Pons (tissue), 1 donor: ENCODE results near the gene ZFP3.
"Not testable (repeated sequence)": the region's sequence is repeated elsewhere in the genome, so short reads cannot be mapped to it uniquely, and the experiment has no call there.

ENCODE experiments used
- DNase-seq: peaks from one replicate; pipeline ENCODE4 v3.0.0-alpha.2; 2016; ENCODE audit warnings: low spot score

ZFP3 gene

DNA sequence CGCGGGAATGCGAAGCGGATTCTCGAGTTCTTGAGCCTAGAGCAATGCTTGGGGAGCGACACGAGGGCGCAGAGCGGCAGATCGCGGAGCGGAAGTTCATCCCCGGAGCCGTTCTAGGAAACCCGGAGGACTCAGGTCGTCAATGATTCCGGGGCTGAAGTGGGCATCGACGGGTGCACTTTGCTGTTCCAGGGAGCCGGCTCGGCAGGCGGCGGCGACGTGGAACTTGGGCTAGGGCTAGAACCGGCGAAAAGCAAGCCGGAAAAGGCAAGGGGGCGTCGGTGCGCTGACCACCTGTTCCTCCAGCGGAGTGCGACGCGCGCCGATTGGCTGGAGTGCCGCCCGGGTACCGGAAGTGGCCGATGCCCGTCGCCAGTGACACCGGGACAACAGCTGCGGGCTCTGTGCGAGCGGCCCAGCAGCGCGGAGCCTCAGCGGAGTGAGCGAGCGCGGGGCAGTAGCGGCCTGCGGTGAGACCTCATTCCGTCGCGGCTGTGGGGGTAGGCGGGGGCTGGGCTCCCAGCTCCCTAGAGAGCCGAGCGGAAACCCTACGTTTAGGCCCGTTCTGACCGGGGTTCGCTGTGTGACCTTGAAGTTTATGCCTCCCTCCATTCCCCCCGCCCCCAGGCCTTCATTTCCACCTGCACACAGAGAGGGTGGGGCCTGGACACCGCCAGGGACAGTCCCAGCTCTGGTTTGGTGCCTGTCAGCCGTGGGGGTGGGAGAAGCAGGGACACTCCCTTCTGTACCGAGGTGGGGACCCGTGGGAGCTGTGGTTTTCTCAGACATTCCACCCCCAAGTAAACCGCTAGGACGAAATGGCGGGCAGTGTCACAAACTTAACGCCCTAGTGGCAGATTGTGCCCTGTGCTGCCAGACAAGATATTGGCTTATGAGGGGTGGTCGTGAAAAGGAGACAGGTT lies at the start of gene ZFP3:
Gene ZFP3 (plus strand): TSS at position 362 of the 923 bp plus-strand sequence. CDS start 13,038 bp downstream, outside the sequence.
- DNase-seq = peak; percentile 68

DNA sequence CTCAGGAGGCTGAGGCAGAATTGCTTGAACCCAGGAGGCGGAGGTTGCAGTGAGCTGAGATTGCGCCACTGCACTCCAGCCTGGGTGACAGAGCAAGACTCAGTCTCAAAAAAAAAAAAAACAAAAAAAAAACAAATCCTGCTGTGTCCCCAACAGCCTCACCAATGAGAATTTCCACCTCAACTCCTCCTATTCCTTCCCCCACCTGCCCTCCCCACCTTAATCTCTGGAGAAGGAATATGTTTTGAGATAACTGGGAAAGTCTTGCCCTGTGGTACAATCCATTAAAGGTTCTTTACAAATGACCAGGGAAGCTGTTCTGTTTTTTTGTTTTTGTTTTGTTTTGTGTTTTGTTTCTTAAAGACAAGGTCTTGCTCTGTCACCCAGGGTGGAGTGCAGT lies 48.1 kb upstream of the ZFP3 start:
- not testable (repeated sequence) for DNase-seq

DNA sequence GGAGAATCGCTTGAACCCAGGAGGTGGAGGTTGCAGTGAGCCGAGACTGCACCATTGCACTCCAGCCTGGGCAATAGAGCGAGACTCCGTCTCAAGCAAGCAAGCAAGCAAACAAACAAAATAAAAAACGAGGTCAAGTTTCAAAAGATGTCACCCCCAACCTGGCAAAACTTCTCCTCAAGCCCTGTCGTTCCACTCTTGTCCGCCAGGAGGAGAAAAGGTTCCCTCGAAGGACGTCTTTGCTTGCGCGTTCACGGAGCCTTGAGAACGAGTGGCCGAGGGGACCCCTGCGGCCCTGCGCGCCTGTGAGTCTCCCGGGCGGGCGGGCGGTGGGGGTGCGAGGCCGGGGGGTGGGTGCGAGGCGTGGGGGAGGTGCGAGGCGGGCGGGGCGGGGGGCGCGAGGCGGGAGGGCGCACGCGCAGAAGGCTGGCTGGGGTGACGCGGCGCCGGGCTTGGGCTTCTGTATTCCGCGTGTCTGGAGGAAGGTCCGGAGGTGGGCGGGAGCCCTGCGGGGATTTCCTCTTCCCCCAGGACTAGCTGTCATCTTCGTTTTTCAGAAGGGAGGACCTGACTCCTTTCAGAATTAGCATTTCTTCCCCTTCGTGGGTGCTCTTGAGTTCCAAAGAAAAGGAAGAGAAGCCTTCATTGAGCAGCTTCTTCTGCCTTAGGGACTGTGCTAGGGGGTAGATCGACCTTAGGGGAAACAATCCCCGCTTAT lies 46.7 kb upstream of the ZFP3 start:
- DNase-seq = peak; percentile 73

DNA sequence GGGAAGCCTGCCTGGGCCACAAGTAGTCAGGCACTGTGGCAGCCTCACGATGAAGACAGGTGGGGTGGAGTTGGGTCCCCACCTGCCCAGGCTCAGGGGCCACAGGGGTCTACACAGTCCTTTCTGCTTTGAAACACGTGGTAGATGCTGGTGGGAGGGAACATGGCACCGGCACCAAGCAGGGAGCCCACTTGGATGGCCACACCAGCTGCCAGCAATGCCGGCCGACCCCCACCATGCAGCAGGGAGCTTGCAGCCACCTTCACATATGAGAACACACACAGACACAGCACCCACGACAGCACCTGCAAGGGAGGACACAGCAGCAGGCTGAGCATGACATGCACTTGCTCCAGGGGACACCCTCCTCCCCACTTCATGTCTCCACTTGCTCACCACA lies 45.4 kb upstream of the ZFP3 start:
- DNase-seq = no peak

DNA sequence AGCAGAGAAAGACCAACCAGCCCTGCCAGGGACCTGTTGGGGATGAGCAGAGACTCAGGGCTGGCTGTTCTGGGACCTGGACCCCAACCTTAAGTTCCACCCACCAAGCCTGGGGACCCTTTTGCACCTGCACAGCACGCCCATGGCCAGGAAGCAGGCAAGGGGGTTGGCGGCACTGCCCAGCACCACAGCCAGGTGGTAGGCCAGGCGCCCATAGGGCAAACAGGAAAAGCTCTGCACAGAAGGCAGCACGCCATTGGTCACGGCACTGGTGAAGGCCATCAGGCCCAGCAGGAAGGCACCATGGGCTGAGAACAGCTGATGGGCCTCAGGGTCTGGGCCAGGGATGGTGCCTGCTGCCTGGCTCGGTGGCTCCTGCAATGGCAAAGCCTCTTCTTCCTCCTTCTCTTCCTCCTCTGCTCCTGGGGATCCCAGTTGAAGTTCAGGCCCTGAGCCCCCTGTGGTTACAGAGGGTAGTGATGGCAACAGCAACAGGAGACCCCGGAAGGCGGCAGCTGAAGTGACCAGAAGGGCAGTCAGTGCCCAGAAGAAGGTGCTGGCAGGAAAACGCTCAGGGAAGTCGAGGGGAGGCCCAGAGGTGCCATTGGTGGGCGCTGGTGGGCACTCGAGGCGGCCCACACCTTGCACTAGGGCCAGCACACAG lies 44.8 kb upstream of the ZFP3 start:
- no peak for DNase-seq

DNA sequence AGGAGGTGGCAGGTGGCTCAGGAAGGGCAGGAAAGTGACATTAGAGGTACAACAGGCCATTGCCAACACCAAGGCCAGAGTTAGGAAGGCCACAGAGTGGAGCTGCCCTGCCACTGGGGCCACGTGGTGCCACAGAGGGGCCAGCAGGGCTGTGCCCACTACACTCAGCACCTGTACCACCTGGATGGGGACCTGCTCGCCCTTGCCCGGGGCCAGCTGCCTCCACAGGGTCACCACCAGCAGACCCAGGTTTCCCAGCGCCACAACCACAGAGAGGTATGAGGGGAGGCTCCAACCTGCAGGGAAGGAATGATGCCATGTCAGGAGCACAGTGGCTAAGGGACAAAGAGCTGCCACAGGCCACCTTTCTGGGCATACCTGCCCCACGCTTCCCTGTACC lies 44.2 kb upstream of the ZFP3 start:
- no peak for DNase-seq

DNA sequence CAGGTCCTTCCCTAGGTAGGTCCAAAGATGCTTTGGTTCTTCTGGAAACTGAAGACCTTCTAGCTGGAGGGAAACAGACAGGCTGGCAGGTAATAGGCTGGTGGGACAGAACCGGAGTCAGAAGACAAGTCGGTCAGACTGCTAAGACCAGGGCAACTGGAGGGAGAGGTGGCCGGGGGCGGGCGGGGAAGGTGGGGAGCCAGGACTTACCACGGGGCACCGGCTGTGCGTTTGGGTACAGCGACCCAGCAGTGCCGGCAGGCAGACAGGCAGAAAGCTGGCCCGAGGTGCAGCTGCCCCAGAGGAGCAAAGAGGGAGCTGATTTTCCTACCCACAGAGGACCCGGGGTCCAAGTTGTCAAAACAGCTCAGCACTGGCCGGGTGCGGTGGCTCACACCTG lies 43.6 kb upstream of the ZFP3 start:
- DNase-seq = no peak

DNA sequence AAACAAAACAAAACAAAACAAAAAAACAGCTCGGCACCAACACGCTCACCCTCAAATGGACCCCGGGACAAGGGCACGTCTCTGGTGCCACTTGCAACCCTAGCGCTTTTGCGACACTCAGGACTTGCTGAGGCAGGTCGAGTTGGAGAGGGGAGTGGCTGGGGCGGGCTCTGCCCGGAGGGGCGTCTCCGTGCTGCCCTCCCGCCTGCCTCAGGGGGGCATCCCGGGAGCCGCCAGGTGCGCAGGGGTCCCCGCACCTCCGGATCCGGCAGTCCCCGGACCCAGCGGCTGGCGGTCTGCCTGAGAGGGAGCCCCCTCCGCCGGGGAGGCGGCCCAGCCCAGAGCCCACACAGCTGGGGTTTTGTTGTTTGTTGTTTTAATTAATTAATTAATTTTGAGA lies 43.0 kb upstream of the ZFP3 start, which contains the start of gene SLC52A1:
Gene SLC52A1 (minus strand): TSS at position 112 of the 400 bp plus-strand sequence. CDS start 820 bp downstream, outside the sequence.
- DNase-seq = no peak

DNA sequence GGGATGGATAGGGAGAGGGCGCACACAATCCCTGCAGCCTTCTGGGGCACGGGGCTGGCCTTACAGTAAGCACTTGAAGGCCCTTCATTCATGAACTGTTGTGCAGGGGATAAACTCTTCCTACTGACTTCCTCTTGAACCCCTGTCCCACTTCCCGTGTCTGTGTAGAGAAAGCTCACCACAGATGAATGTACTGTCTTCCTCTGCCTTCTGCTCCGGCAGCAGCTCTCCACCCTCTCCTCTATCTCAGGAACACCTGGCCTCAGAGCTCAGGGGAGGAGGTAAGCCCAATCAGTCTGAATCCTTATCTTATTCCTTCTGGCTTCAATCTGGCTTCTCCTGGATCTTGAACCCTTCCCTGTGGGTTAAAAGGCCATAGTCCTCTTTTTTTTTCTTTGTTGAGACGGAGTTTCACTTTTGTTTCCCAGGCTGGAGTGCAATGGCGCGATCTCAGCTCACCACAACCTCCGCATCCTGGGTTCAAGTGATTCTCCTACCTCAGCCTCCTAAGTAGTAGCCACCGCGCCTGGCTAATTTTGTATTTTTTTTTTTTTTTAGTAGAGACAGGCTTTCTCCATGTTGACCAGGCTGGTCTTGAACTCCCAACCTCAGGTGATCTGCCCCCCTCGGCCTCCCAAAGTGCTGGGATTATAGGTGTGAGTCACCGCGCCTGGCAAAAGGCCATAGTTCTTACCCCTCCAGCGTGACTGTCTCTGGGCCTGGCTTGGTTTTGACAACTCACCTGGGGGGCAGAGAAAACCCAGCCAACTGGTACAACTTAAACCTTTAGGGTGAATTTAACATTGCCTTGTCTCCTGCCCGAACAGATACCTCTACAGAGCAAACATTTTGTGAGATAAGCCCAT lies 35.9 kb upstream of the ZFP3 start:
- no peak for DNase-seq

DNA sequence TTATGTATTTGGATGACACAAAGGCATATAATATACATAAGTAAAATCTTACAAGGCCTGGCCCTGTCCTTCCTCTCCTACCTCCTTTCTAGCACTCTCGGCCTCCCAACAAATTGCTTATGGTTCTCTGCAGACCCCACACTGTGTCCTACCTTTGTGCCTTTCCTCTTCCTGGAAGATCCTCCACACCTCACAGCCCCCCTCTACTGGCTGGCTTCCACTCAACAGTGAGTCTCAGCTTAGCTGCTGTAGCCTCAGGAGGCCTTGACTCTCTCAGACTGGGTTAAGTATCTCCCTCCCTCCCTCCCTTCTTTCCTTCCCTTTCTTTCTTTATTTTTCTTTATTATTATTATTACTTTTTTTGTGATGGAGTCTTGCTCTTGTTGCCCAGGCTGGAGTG lies 34.7 kb upstream of the ZFP3 start:
- DNase-seq = no peak

DNA sequence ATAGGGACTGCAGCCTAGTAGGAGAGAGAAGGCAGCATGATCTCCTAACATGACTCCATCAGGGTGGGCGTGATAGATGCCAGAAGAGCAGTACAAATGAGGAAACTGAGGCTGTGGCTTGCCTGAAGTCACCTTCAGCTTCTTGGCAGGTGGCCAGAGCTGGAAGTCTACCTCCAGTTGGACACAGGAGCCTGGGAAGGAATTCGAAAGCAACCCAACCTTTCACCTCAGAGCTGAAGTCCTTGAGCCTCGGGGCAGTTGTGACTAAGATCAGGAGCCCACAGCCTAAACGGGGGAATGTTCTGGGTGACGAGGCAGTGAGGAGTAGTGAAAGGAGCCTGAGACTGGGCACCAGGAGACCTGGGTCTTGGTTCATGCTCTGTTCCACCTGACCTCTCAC lies 33.6 kb upstream of the ZFP3 start:
- DNase-seq = no peak

DNA sequence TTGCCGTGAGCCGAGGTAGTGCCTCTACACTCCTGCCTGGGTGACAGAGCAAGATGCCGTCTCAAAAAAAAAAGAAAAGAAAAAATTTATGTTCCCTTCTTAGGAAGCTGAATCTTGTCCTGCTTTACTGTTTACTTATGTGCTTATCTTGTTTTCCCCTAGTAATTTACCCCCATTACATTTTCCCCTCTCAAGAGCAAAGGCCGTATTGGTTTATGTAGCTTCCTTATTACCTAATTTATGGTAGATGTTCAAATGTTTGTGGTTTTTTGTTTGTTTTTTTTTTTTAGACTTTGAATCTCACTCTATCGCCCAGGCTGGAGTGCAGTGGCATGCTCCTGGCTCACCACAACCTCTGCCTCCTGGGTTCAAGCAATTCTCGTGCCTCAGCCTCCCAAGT lies 32.8 kb upstream of the ZFP3 start:
- DNase-seq = no peak

DNA sequence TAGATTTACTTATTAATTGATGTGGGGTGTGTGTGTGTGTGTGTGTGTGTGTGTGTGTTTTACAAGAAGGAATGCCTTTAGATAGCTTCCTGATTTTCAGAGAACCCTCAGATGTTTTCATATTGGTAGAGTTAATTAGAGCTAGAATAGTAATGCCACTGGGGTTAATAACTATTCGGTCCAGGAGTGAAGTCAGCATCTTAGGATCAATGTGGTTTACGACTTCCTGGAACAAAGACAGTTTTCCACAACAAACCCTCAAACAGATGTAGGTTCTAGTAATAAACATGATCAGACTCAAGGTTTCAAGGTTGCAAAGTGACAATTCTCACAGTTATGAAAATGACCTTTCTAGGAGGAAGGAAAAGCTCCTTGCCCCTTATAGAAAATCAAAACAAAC lies 30.8 kb upstream of the ZFP3 start:
- no peak for DNase-seq

DNA sequence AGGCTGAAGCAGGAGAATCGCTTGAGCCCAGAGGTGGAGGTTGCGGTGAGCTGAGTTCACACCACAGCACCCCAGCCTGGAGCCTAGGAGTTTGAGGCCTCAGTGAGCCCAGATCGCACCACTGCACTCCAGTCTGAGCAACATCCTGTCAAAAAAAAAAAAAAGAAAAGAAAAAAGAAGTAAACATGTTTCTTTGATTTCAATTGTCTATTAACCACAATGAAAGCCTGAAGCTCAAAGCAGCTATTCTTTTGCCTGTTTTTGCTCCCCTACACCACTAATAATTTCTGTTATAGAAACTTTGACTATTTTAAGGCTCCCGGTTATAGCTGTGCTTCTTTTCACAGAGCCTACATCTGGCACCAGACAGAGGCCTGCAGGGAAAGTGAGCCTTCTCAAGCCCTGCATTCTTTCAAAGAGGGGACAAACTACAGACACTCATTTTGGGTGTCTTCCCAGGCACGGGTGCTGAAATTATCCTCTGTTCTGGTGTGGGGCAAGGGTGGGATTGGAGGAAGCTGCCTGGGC lies 28.9 kb upstream of the ZFP3 start:
- no peak for DNase-seq

DNA sequence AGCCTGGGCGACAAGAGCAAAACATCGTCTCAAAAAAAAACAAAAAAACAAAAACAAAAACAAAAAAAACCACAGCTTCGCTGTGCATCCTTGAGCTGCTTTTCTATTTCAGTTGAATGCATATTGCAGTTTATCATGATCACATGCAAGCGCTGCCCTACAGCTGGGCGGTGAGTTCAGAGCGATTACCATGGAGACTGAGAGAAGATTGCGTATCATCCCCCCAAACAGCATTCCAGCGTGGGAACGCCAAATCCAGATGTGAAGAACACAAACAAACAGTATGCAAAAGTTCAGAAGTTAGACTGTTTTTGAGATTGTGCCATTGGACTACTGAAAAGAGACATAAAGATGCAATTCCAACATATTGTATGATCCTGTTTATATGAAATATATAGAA lies 28.0 kb upstream of the ZFP3 start:
- no peak for DNase-seq

DNA sequence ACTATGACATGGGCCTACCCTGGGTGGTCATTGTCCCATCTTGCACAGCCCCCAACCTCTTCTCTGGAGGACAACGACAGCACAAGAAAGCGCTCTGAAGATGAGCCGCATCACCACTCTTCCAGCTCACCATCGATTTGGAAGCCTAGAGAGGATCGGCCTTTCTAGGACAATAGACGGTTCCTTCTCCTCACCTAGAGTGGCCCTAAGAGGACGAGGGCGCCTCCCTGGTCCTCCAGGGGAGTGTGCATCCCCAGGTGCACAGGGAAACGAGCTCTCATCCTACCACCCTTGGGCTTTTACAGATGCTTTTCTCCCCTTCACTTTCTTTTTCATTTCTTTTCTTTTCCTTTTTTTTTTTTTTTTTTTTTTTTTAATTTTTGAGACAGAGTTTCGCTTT lies 22.7 kb upstream of the ZFP3 start:
- no peak for DNase-seq

DNA sequence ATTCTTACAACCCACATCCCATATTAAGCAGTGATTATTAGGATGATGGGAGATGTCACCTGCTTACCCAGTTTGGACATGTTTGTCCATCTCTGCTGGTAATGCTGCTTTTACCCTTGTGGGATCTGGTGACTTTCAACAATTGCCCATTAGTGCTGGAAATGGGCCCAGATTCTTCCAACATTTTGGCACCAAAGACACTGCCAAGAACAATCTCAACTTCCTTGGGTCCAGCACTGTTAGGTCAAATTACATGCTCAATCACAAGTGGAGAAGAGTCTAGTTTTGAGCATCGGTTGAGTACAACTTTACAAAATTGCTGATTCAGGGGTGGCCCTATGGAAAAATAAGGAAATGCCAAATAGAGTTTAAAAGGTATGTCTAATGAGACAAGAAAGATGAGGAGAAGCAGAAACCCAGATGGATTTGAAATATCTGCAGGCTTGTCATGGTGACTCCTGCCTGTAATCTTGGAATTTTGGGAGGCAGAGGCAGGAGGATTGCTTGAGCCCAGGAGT lies 13.0 kb upstream of the ZFP3 start:
- no peak for DNase-seq

DNA sequence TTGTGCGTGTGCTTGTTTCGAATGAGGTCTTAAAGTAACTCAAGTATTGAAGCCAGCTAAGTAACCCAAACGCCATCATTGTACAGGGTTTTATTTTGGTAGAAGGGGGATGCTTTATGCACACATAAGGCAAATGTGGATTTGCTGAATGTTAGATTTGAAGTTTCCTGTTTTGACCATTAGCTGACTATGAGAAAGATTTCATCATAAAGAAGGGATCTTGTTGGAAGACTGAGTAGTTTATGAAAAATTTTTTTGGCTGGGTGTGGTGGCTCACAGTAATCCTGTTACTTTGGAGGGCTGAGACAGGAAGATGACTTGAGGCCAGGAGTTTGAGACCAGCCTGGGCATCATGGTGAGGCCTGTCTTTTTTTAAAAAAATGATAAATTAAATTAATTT lies 10.0 kb upstream of the ZFP3 start:
- DNase-seq = no peak

DNA sequence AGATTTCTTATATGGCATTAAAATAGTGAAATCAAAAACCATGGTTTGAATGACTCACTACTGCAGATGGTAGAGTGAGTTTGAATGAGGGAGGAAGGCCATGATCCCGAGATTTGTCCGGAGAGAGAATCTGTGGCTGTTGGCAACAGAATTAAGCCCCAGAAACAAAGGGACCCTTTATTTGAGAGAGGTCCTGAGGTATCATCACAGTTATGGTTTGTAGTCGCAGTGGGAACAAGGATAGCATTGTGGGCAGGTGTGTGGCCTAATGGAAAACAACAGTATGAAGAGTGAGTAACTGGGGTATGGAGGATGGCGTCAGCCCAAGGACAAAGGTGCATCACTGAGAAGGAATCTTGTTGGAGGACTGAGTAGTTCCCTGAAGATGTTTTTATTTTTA lies 8.5 kb upstream of the ZFP3 start:
- no peak for DNase-seq

DNA sequence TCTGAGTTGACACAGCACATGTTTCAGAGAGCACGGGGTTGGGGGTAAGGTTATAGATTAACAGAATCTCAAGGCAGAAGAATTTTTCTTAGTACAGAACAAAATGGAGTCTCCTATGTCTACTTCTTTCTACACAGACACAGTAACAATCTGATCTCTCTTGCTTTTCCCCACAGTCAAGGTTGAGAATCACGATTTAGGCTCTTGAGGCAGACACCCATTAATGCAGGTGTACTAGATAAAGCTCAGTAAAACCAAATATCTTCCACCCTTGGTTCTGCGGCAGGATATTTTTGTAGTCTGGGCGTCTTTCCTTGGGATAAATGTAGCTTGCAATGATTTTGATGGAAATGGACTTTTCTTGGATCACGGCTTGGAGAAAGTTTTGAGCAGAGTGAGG lies 2.8 kb upstream of the ZFP3 start:
- DNase-seq = not testable (repeated sequence)

DNA sequence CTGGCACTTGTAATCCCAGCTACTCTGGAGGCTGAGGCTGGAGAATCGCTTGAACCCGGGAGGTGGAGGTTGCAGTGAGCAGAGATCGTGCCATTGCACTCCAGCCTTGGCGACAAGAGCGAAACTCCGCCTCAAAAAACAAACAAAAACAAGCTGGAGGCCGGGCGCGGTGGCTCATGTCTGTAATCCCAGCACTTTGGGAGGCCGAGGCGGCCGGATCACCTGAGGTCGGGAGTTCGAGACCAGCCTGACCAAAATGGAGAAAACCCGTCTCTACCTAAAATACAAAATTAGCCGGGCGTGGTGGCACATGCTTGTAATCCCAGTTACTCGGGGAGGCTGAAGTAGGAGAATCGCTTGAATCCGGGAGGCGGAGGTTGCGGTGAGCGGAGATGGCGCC lies 992 bp upstream of the ZFP3 start:
- not testable (repeated sequence) for DNase-seq
